HL-60 (cell line): Measurements from ENCODE around the gene SEMA7A.

Experiments used
- DNase-seq, 2 experiments: peaks; one replicate each; pipeline ENCODE4 v3.0.0-alpha.2; 2010 to 2020; ENCODE audit warnings: low read depth in 1 of 2, low spot score in 1 of 2
- H3K27ac ChIP-seq: fragments of 250-450 bp; sonication (Bioruptor Pico); replicated peaks from 2 replicates; pipeline ENCODE4 v1.5.1; 2020; ENCODE audit warnings: mild to moderate bottlenecking, moderate library complexity
- H3K27me3 ChIP-seq: fragments of 250-450 bp; sonication (Bioruptor Pico); 2 replicates; pipeline ENCODE4 v1.5.1; 2021; ENCODE audit warnings: mild to moderate bottlenecking, moderate library complexity; ENCODE audit not compliant: insufficient read depth, poor library complexity, severe bottlenecking
- H3K4me3 ChIP-seq: replicated peaks from 2 replicates; pipeline ENCODE4 v1.5.1; 2011; ENCODE audit warnings: mild to moderate bottlenecking, control low read depth, low read length; ENCODE audit not compliant: insufficient read depth
- GABPA ChIP-seq: IDR thresholded peaks from 2 replicates; pipeline ENCODE4 v1.6.1; 2012; ENCODE audit warnings: low read depth
- POLR2AphosphoS5 ChIP-seq: IDR thresholded peaks from 2 replicates; pipeline ENCODE4 v1.6.1; 2012; ENCODE audit warnings: low read depth
- SPI1 ChIP-seq: IDR thresholded peaks from 2 replicates; pipeline ENCODE4 v1.6.1; 2012; ENCODE audit warnings: low read depth, mild to moderate bottlenecking, borderline replicate concordance
- TF ChIP-seq, protein P1 (sequence below): IDR thresholded peaks from 2 replicates; pipeline ENCODE4 v1.6.1; 2012; ENCODE audit warnings: low read depth; ENCODE audit not compliant: insufficient replicate concordance
- TF ChIP-seq, protein P2 (sequence below): IDR thresholded peaks from one replicate; pipeline ENCODE4 v1.5.1; 2011; ENCODE audit warnings: low read length, control low read depth, inconsistent platforms; ENCODE audit not compliant: insufficient read depth

Gene SEMA7A

DNA sequence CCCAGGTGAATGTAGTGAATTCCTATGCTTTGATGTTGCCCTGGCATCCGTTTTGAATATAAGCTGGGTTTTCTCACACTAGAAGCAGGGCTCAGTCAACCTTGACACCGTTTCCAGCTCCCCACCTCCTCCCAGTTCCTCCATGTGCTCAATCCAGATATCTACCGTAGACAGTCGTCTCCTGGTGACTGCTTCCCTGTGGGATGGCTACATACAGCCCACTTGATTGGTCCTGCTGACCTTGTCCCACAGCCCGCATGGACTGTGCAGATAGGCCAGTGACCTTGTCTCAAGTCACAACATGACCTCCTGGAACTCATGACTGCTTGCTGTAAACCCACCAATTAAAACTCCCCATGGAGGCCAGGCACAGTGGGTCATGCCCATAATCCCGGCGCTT lies 8.1 kb downstream of the SEMA7A start:
- no peak overlapping the region for H3K27ac ChIP-seq
- TF ChIP-seq SPI1 (no peak), POLR2AphosphoS5 (no peak), GABPA (no peak)
- TF ChIP-seq, protein P1, sequence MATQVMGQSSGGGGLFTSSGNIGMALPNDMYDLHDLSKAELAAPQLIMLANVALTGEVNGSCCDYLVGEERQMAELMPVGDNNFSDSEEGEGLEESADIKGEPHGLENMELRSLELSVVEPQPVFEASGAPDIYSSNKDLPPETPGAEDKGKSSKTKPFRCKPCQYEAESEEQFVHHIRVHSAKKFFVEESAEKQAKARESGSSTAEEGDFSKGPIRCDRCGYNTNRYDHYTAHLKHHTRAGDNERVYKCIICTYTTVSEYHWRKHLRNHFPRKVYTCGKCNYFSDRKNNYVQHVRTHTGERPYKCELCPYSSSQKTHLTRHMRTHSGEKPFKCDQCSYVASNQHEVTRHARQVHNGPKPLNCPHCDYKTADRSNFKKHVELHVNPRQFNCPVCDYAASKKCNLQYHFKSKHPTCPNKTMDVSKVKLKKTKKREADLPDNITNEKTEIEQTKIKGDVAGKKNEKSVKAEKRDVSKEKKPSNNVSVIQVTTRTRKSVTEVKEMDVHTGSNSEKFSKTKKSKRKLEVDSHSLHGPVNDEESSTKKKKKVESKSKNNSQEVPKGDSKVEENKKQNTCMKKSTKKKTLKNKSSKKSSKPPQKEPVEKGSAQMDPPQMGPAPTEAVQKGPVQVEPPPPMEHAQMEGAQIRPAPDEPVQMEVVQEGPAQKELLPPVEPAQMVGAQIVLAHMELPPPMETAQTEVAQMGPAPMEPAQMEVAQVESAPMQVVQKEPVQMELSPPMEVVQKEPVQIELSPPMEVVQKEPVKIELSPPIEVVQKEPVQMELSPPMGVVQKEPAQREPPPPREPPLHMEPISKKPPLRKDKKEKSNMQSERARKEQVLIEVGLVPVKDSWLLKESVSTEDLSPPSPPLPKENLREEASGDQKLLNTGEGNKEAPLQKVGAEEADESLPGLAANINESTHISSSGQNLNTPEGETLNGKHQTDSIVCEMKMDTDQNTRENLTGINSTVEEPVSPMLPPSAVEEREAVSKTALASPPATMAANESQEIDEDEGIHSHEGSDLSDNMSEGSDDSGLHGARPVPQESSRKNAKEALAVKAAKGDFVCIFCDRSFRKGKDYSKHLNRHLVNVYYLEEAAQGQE, result no peak
- TF ChIP-seq, protein P2, sequence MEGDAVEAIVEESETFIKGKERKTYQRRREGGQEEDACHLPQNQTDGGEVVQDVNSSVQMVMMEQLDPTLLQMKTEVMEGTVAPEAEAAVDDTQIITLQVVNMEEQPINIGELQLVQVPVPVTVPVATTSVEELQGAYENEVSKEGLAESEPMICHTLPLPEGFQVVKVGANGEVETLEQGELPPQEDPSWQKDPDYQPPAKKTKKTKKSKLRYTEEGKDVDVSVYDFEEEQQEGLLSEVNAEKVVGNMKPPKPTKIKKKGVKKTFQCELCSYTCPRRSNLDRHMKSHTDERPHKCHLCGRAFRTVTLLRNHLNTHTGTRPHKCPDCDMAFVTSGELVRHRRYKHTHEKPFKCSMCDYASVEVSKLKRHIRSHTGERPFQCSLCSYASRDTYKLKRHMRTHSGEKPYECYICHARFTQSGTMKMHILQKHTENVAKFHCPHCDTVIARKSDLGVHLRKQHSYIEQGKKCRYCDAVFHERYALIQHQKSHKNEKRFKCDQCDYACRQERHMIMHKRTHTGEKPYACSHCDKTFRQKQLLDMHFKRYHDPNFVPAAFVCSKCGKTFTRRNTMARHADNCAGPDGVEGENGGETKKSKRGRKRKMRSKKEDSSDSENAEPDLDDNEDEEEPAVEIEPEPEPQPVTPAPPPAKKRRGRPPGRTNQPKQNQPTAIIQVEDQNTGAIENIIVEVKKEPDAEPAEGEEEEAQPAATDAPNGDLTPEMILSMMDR, result no peak
- DNase-seq, result no peak

DNA sequence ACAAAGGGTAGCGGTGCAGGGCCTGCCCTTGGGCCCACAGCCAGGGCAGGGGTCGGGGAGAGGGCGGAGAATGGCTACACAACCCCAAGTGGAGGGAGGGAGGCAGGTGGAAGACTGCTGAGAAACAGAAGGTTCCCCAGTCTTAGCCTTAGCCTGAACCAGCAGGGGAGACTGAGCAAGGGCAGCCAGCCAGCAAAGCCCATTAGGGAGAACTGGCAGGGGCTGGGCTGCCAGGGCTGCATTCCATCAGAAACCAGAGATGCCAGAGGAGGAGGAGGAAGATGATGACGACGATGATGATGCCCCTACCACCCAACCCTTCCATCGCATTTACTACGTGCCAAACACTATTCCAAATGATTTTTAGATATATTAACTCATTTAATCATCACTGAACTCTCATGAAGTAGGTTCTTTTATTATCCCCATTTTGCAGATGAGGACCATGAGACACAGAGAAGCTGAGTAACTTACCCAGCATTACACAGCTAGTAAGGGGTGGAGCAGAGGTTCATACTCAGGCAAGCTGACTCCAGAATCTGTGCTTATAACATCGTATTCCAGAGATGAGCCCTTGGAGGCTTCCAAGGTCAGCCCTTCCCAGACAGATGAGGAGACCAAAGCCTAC lies 8.7 kb downstream of the SEMA7A start:
- H3K27me3 ChIP-seq, result no peaks in the 10 kb centered on the region
- H3K4me3 ChIP-seq, result no peak overlapping the region
- TF ChIP-seq, protein P2, result no peak
- TF ChIP-seq SPI1 (no peak), GABPA (no peak)
- DNase-seq, result no peak
- H3K27ac ChIP-seq, result no peak overlapping the region

More for the DNA sequence above, 8.1 kb downstream of the SEMA7A start:
- Histone ChIP-seq H3K27me3 (no peaks in the 10 kb centered on the region), H3K4me3 (no peak overlapping the region)

DNA sequence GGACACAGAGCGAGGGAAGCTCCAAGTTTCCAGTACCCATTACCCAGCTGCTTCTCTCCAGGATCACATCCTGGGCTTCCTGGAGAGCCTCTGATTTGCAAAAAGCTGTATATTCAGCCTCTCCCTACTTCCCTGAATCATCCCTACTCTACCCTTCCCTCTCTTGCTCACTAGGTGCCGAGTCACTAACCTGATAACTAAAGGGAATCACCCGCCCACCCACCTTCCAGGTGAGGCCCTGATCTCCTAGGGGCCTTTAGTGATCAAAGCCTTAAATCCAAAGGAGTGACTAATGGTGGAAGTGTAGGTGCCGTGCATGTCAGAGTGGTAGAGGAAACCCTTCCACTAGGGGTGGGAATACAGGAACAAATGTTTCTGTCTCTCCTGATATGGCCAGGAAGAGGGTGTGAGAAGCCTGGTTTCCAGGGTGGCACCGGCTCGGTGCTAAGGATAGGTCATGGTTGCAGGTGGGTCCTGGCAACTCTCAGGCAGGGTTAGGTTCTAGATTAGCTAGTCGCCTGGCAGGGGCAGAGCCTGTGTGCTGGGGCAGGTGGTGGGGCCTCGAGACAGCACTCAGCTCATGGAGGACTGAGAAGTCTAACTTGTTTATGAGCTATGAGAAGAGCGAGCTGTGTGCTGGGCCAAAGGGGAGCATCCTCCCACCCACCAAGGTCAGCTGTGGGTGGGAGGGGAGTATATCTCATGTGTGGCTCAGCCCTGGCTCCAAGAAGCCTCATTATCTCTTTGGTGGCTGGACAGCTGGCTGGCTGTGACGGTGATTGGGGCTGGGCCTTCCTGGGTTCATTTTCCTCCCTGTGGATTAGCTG lies 10.1 kb downstream of the SEMA7A start:
- no peak for TF ChIP-seq SPI1
- no peak for TF ChIP-seq GABPA
- TF ChIP-seq POLR2AphosphoS5, result no peak
- TF ChIP-seq, protein P1, result no peak
- TF ChIP-seq, protein P2, result no peak
- no peak overlapping the region for H3K27ac ChIP-seq
- H3K4me3 ChIP-seq, result no peak overlapping the region
- H3K27me3 ChIP-seq, result no peaks in the 10 kb centered on the region
- no peak for DNase-seq
